Fibroblast of the aortic adventitia (primary cell): ENCODE measurements around the gene DAB2IP. TPM values are rescaled to one million over a fixed set of nuclear protein-coding genes. Genes with fewer than 3 reads are reported as not detected.

ENCODE experiments used
- DNase-seq: peaks from one replicate; pipeline ENCODE4 v3.0.0-alpha.2; 2010; ENCODE audit warnings: low read depth
- H3K4me3 ChIP-seq: 2 replicates; pipeline ENCODE4 v1.5.1; 2011; ENCODE audit warnings: low read depth, mild to moderate bottlenecking, control low read depth, low read length, moderate library complexity
- total RNA-seq: library from RNA; depleted of rRNA; stranded (reverse); fragments of >200 nt; gene quantifications from 2 replicates; pipeline ENCODE4 v1.2.3, GENCODE V29; 2012; ENCODE audit warnings: low replicate concordance
- TF ChIP-seq, protein P1 (sequence below): IDR thresholded peaks from 2 replicates; pipeline ENCODE4 v1.5.1; 2011; ENCODE audit warnings: mild to moderate bottlenecking, low read length, control low read depth, inconsistent platforms; ENCODE audit not compliant: insufficient read depth

The DAB2IP gene
- total RNA-seq, 1 donor: 17.4 TPM

GRCh38 chr9:121769939-121770338, 118.5 kb downstream of the DAB2IP start:
- TF ChIP-seq, protein P1, sequence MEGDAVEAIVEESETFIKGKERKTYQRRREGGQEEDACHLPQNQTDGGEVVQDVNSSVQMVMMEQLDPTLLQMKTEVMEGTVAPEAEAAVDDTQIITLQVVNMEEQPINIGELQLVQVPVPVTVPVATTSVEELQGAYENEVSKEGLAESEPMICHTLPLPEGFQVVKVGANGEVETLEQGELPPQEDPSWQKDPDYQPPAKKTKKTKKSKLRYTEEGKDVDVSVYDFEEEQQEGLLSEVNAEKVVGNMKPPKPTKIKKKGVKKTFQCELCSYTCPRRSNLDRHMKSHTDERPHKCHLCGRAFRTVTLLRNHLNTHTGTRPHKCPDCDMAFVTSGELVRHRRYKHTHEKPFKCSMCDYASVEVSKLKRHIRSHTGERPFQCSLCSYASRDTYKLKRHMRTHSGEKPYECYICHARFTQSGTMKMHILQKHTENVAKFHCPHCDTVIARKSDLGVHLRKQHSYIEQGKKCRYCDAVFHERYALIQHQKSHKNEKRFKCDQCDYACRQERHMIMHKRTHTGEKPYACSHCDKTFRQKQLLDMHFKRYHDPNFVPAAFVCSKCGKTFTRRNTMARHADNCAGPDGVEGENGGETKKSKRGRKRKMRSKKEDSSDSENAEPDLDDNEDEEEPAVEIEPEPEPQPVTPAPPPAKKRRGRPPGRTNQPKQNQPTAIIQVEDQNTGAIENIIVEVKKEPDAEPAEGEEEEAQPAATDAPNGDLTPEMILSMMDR: no peak
- H3K4me3 ChIP-seq: no peak overlapping the region
- DNase-seq: no peak

GRCh38 chr9:121770415-121771273, 119.2 kb downstream of the DAB2IP start:
- TF ChIP-seq, protein P1: no peak
- peak; percentile 70 for DNase-seq
- H3K4me3 ChIP-seq: no peak overlapping the region

DNA sequence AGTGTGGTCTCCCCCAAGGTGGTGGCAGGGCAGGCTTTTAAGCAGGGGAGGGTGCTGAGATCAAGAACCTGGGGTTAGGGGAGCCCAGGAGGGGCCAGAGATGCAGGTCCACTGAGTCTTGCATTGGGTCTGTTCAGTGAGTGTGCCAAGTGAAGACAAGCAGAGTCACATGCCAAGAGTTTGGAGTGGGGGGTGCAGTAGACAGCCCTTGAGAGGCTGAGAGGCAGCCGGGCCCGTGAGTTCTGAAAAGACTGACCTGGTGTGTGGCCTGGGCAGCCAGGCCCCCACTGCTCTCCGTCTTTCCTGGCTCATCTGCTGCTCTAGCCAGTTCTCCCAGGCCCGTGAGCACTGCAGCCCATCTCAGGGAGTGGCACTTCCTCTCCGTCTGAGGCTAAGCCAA, 120.0 kb downstream of the DAB2IP start:
- no peak overlapping the region for H3K4me3 ChIP-seq
- TF ChIP-seq, protein P1: no peak
- DNase-seq: peak; percentile 18

DNA sequence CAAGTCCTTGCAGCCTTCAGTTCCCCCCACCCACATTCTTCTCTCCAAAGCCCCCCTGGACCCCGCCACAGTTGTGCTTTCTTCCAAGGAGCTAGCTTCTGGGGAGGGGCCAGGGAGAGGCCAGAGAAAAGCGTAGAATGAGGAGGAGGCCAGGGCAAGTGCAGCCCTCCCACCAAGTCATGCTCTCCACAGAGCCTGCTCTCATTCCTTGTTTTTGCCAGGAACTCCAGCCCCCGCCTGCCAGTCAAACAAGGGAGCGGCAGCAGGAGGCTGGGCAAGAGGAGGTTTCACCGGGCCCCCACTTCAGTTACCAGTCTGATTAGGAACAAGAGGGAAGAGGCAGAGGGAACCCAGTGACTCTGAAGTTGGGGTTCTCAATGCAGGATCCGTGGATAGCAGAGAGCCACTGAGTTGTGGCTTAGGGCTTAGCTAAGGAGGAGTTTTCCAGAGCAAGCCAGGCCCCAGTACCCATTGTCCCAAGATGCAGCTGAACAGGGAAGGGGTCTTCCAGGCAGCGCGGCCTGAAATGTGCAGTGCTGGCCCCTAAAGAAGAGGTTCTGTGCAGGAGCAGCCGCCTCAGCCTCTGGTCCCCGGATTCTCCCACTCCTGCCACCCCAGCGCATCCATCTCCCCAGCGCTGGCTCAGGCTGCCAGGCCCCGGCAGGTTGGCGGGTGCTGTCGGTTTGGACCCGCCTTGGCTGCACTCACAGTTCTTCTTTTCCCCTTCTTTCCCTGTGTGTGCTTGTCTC, 120.6 kb downstream of the DAB2IP start:
- peak; percentile 17 for DNase-seq
- no peak overlapping the region for H3K4me3 ChIP-seq
- TF ChIP-seq, protein P1: no peak

DNA sequence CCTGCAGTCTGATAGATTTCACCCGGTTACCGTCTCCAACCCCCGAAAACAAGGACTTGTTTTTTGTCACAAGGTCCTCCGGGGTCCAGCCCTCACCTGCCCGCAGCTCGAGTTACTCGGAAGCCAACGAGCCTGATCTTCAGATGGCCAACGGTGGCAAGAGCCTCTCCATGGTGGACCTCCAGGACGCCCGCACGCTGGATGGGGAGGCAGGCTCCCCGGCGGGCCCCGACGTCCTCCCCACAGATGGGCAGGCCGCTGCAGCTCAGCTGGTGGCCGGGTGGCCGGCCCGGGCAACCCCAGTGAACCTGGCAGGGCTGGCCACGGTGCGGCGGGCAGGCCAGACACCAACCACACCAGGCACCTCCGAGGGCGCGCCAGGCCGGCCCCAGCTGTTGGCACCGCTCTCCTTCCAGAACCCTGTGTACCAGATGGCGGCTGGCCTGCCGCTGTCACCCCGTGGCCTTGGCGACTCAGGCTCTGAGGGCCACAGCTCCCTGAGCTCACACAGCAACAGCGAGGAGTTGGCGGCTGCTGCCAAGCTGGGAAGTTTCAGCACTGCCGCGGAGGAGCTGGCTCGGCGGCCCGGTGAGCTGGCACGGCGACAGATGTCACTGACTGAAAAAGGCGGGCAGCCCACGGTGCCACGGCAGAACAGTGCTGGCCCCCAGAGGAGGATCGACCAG, 121.3 kb downstream of the DAB2IP start:
- DNase-seq: no peak
- TF ChIP-seq, protein P1: no peak
- H3K4me3 ChIP-seq: no peak overlapping the region

- no peak overlapping the region for H3K4me3 ChIP-seq
- no peak for DNase-seq
- TF ChIP-seq, protein P1: no peak
Observed at GRCh38 chr9:121773286-121773953, 122.0 kb downstream of the DAB2IP start.
